ENCODE data around the gene EXOC3L4.
A peak's percentile ranks its signal among the peaks of the same experiment; 100 is the strongest.

The EXOC3L4 gene

DNA sequence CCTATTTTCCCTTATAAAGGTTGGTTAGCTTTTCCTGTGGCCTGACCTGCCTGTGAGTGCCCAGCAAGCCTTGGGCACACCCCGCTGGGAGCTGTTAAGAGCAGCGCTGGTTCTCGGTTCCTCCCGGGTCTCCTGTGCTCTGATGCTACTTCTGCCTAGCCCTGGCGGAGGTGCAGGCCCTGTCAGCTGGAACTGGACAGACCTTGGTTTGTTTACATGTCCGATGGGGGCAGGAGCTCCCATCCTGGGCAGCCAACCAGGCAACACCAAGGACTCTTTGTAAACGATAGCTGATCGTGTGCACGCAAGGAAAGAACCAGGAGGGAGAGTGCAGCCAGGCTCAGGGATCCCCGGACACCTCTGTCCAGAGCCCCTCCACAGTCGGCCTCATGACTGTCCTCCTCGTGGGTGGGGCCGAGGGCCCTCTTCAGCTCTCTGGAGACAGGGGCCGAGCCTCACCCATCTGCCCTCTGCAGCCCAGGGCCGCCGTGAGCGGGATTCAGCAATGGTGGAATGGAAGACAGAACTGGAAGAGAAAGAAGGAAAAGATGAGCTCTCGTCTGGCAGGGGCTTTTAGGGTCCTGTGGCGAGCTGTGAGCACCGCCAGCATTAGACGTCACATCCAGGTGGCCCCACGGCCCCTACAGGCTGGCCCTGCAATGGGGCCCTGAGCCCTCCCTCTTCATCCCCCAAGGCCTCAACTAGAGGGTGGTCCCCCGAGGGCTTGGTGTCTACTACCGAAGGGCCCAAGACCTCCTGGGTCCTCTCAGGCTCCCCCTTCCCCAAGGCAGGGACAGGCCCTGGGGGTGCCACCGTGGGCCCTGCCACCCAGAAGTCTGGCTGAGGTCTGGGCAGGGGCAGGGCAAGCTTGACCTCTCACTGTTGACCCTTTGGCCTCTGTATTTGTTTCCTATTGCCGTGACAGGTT, 41.1 kb downstream of the EXOC3L4 start:
- peak overlapping the region in 1 of 3 experiments; percentile 32 for H3K4me3 Mint-ChIP-seq
- H3K9me3 Mint-ChIP-seq, result no peaks in the 10 kb centered on the region
- TF ChIP-seq, protein P1, sequence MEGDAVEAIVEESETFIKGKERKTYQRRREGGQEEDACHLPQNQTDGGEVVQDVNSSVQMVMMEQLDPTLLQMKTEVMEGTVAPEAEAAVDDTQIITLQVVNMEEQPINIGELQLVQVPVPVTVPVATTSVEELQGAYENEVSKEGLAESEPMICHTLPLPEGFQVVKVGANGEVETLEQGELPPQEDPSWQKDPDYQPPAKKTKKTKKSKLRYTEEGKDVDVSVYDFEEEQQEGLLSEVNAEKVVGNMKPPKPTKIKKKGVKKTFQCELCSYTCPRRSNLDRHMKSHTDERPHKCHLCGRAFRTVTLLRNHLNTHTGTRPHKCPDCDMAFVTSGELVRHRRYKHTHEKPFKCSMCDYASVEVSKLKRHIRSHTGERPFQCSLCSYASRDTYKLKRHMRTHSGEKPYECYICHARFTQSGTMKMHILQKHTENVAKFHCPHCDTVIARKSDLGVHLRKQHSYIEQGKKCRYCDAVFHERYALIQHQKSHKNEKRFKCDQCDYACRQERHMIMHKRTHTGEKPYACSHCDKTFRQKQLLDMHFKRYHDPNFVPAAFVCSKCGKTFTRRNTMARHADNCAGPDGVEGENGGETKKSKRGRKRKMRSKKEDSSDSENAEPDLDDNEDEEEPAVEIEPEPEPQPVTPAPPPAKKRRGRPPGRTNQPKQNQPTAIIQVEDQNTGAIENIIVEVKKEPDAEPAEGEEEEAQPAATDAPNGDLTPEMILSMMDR (IDR thresholded peaks at IDR 0.05; ENCODE audit: unreplicated experiment in 3 of 3), result no peak
- peaks cover 5% of the 10 kb centered on the region for H3K27me3 Mint-ChIP-seq (ENCODE audit: low read depth)
- peaks cover 48% of the 10 kb centered on the region for H3K4me1 Mint-ChIP-seq
- H3K36me3 Mint-ChIP-seq (ENCODE audit: low read depth), result peaks cover 13% of the 10 kb centered on the region
- H3K27ac Mint-ChIP-seq, result peak overlapping the region in 1 of 3 experiments; percentile 59

GRCh38 chr14:103136388-103137271, 42.1 kb downstream of the EXOC3L4 start:
- TF ChIP-seq, protein P1 (IDR thresholded peaks at IDR 0.05; ENCODE audit: unreplicated experiment in 3 of 3), result no peak
- Mint-ChIP-seq H3K4me1 (peaks cover 47% of the 10 kb centered on the region), H3K4me3 (peak overlapping the region in 2 of 3 experiments; percentile 18 to 30), H3K9me3 (no peaks in the 10 kb centered on the region), H3K36me3 (ENCODE audit: low read depth) (peaks cover 13% of the 10 kb centered on the region), H3K27ac (peak overlapping the region; percentile 37 to 71 (median 63)), H3K27me3 (ENCODE audit: low read depth) (peaks cover 5% of the 10 kb centered on the region)

- Mint-ChIP-seq H3K4me1 (peaks cover 51% of the 10 kb centered on the region), H3K27ac (peak overlapping the region; percentile 37 to 71 (median 63)), H3K27me3 (ENCODE audit: low read depth) (peaks cover 5% of the 10 kb centered on the region), H3K9me3 (no peaks in the 10 kb centered on the region), H3K36me3 (ENCODE audit: low read depth) (peaks cover 11% of the 10 kb centered on the region), H3K4me3 (peak overlapping the region in 2 of 3 experiments; percentile 57 to 62)
- TF ChIP-seq, protein P1 (IDR thresholded peaks at IDR 0.05; ENCODE audit: unreplicated experiment in 3 of 3), result no peak
Observed at GRCh38 chr14:103137689-103138300, 43.3 kb downstream of the EXOC3L4 start.

DNA sequence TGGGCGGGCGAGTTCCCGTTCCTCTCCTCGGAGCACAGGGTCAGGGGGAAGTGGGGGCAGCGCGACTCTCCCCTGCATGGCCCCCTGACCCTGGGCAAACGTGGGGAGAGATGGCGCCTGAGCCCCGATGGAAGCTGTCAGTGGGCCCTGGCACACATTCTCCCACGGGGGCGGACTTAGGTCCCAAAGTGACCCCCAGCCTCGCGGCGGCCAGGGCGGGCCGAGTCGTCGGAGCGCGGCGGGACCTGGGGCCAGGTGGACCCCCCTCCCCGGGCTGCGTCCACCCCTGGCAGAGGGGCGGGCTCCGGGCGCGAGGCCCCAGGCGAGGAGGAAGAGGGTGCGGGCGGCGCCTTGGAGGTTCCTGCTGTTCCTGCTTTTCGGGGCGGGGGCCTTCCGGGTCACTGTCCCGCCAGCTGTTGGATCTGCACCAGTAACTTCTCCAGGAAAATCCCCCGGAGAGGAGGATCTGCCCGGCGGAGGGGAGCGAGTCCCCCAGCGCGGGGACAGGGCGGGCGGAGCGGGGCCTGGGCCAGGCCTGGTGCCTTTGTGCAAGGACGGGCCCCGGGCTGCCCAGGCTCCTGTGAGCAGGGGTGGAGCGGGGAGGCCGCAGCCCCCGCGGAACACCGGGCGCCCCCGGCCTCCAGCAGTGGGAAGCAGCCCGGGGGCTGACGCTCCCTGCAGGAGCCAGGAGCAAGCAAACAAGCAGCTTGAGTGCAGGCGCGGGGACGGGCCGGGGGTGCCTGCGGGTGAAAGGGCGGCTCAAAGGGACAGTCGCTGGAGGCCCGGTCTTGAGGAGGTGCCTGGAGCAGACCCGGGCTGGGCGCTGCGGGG, 44.0 kb downstream of the EXOC3L4 start:
- TF ChIP-seq, protein P1 (IDR thresholded peaks at IDR 0.05; ENCODE audit: unreplicated experiment in 3 of 3), result no peak
- Mint-ChIP-seq H3K4me1 (peaks cover 51% of the 10 kb centered on the region), H3K27ac (peak overlapping the region; percentile 80 to 85 (median 81)), H3K9me3 (no peaks in the 10 kb centered on the region), H3K36me3 (ENCODE audit: low read depth) (peaks cover 9% of the 10 kb centered on the region), H3K4me3 (peak overlapping the region; percentile 60 to 78 (median 77)), H3K27me3 (ENCODE audit: low read depth) (peaks cover 5% of the 10 kb centered on the region)
